Naive thymus-derived CD4-positive, alpha-beta T cell (primary cell): ENCODE data around the gene E4F1. TPM values are rescaled to one million over a fixed set of nuclear protein-coding genes. Genes with fewer than 3 reads are reported as not detected.
A peak's percentile ranks its signal among the peaks of the same experiment; 100 is the strongest.

ENCODE experiments used
- ATAC-seq: fragments of 150-1000 bp; cut with Tn5 transposase; 2 replicates; pipeline ENCODE4 v1.10.0; 2021; ENCODE audit warnings: mild to moderate bottlenecking, moderate library complexity
- CTCF ChIA-PET: fragments of 350-600 bp; sonication (Branson Sonifier 250); formaldehyde crosslinking; loops from one replicate; lab custom pipeline; 2021; ENCODE audit warnings: antibody characterized with exemption; lab: Charles Lee
- POLR2A ChIA-PET: fragments of 350-600 bp; sonication (Branson Sonifier 250); formaldehyde crosslinking; loops from one replicate; lab custom pipeline; 2021; ENCODE audit warnings: antibody characterized with exemption, inconsistent platforms; lab: Charles Lee
- DNase-seq, 9 donors: peaks; one replicate each; pipeline versions ENCODE4 v3.0.0 to v3.0.0-alpha.2; 2020 to 2022; ENCODE audit warnings: mixed read lengths in 1 of 9
- H3K27ac ChIP-seq: one replicate; pipeline ENCODE4 v1.7.0; 2013; ENCODE audit warnings: mild to moderate bottlenecking, low read depth, low read length, moderate library complexity
- H3K27me3 ChIP-seq, 2 donors: one replicate each; pipeline ENCODE4 v1.7.0; 2013; ENCODE audit warnings: low read length in 2 of 2, mild to moderate bottlenecking in 2 of 2, moderate library complexity in 2 of 2; ENCODE audit not compliant: control insufficient read depth in 2 of 2, insufficient read depth in 2 of 2
- H3K36me3 ChIP-seq, 3 experiments: 1 replicate in 2 of 3; 2 replicates in 1 of 3; pipeline ENCODE4 v1.7.0; 2013; ENCODE audit warnings: low read length in 3 of 3, mild to moderate bottlenecking in 3 of 3, moderate library complexity in 1 of 3; ENCODE audit not compliant: insufficient read depth in 3 of 3, control insufficient read depth in 2 of 3
- H3K4me1 ChIP-seq, 2 donors: one replicate each; pipeline ENCODE4 v1.7.0; 2013; ENCODE audit warnings: low read length in 2 of 2, mild to moderate bottlenecking in 2 of 2, moderate library complexity in 1 of 2; ENCODE audit not compliant: control insufficient read depth in 2 of 2, insufficient read depth in 2 of 2
- H3K4me3 ChIP-seq: 2 replicates; pipeline ENCODE4 v1.7.0; 2013; ENCODE audit warnings: mild to moderate bottlenecking, low read length
- H3K9me3 ChIP-seq, 3 experiments: 1 replicate in 2 of 3; 2 replicates in 1 of 3; pipeline ENCODE4 v1.7.0; 2013; ENCODE audit warnings: low read length in 3 of 3; ENCODE audit not compliant: control insufficient read depth in 2 of 3
- H3K27ac Mint-ChIP-seq, 9 donors: one replicate each; pipeline ENCODE4 v1.8.0; 2020 to 2022; ENCODE audit warnings: mixed read lengths in 9 of 9, mild to moderate bottlenecking in 8 of 9, moderate library complexity in 5 of 9, inconsistent platforms in 2 of 9
- H3K27me3 Mint-ChIP-seq, 5 donors: one replicate each; pipeline ENCODE4 v1.8.0; 2021 to 2022; ENCODE audit warnings: mixed read lengths in 5 of 5, mild to moderate bottlenecking in 1 of 5
- H3K36me3 Mint-ChIP-seq, 5 donors: one replicate each; pipeline ENCODE4 v1.8.0; 2020 to 2022; ENCODE audit warnings: mixed read lengths in 5 of 5, mild to moderate bottlenecking in 3 of 5, inconsistent platforms in 1 of 5
- H3K4me1 Mint-ChIP-seq, 7 donors: one replicate each; pipeline ENCODE4 v1.8.0; 2020 to 2022; ENCODE audit warnings: mixed read lengths in 7 of 7, mild to moderate bottlenecking in 3 of 7, inconsistent platforms in 1 of 7
- H3K4me3 Mint-ChIP-seq, 10 donors: one replicate each; pipeline ENCODE4 v1.8.0; 2020 to 2022; ENCODE audit warnings: mild to moderate bottlenecking in 10 of 10, mixed read lengths in 10 of 10, moderate library complexity in 6 of 10, inconsistent platforms in 2 of 10
- H3K9me3 Mint-ChIP-seq, 11 donors: one replicate each; pipeline ENCODE4 v1.8.0; 2020 to 2022; ENCODE audit warnings: mixed read lengths in 11 of 11, mild to moderate bottlenecking in 4 of 11, inconsistent platforms in 1 of 11, moderate library complexity in 1 of 11
- intact Hi-C, 2 donors: fragments of 100-400 bp; cut with micrococcal nuclease; formaldehyde crosslinking; loops; one replicate each; pipeline ENCODE4 v1.15.1; 2023
- polyA plus RNA-seq, 2 donors: library from polyadenylated mRNA; unstranded; fragments of 300-500 nt; fragmentation: Illumina TruSeq; gene quantifications; one replicate each; pipeline ENCODE4 v1.2.3, GENCODE V29; 2021
- total RNA-seq, 6 experiments: library from RNA in 5 of 6; stranded (reverse) in 5 of 6; gene quantifications; 1 replicate in 5 of 6; 2 replicates in 1 of 6; pipeline ENCODE4 v1.2.3 and lab custom pipeline; 2021 to 2026

Gene E4F1
- total and polyA plus RNA-seq, 7 experiments from 2014 or later, result 12.6 to 45.6 (median 33.6) TPM

DNA sequence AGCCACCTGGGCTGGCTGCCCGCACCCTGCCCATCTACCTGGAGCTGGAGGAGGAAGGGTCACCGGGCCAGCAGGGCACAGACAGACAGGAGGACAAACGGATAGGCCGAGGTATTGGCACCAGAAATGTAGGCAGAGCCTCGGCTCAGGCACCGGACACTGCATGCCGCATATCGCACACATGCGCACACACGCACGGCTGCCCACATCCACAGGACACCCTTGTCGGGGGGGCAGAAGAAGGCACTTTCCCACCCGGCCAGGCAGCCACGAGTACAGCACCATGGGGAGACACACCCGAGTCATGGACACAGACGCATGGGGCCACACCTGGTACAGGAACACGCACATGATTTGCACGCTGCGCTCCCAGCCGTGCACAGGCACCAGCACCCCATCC is 41.4 kb upstream of the E4F1 start:
- CTCF ChIA-PET, result no interaction called here

DNA sequence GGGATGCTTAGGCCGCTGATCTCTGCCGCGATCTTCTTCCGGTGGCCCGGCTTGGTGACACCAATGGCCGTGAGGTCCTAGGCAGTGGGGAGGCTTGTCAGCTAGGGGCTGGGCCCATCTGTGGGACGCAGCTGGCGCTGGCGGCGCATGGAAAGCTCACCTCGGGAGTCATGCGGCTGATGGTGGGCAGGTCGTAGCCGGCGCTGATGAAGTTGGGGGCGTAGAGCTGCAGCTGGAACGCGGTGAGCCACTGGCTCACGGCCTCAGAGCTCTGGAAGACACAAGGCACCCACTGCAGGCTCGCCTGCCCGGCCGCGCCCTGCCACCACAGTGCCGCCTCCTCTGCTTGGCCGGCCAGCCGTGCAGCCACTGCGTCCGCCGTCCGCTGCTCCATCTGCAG is 39.7 kb upstream of the E4F1 start:
- DNase-seq (no peak), ATAC-seq (no peak)
- H3K4me1 Mint-ChIP-seq, result peaks cover 0 to 2% (median 0%) of the 10 kb centered on the region in 7 donors
- Histone ChIP-seq H3K27ac (no peak overlapping the region), H3K4me1 (no peaks in the 10 kb centered on the region), H3K9me3 (no peaks in the 10 kb centered on the region), H3K4me3 (no peak overlapping the region), H3K27me3 (no peaks in the 10 kb centered on the region), H3K36me3 (no peaks in the 10 kb centered on the region)
- ChIA-PET POLR2A (no interaction called here), CTCF (no interaction called here)
- no peaks in the 10 kb centered on the region for H3K36me3 Mint-ChIP-seq
- peaks cover 0 to 2% (median 0%) of the 10 kb centered on the region in 11 donors for H3K9me3 Mint-ChIP-seq
- no peak overlapping the region for H3K27ac Mint-ChIP-seq
- H3K4me3 Mint-ChIP-seq, result no peak overlapping the region
- intact Hi-C loops, result no loop called here
- no peaks in the 10 kb centered on the region for H3K27me3 Mint-ChIP-seq

More for the DNA sequence above, 41.4 kb upstream of the E4F1 start:
- no peak overlapping the region for H3K4me3 ChIP-seq
- peaks cover 0 to 2% (median 0%) of the 10 kb centered on the region in 11 donors for H3K9me3 Mint-ChIP-seq
- peaks cover 0 to 2% (median 0%) of the 10 kb centered on the region in 7 donors for H3K4me1 Mint-ChIP-seq
- peaks cover 0 to 8% (median 0%) of the 10 kb centered on the region in 3 experiments for H3K36me3 ChIP-seq
- H3K27me3 ChIP-seq, result no peaks in the 10 kb centered on the region
- H3K27ac ChIP-seq, result no peak overlapping the region
- H3K27ac Mint-ChIP-seq, result no peak overlapping the region
- no peak for ATAC-seq
- no peaks in the 10 kb centered on the region for H3K27me3 Mint-ChIP-seq
- intact Hi-C loops, result no loop called here
- peaks cover 0 to 1% (median 0%) of the 10 kb centered on the region in 5 donors for H3K36me3 Mint-ChIP-seq
- H3K9me3 ChIP-seq, result no peaks in the 10 kb centered on the region
- DNase-seq, result no peak
- POLR2A ChIA-PET, result no interaction called here
- no peaks in the 10 kb centered on the region for H3K4me1 ChIP-seq
- no peak overlapping the region for H3K4me3 Mint-ChIP-seq

DNA sequence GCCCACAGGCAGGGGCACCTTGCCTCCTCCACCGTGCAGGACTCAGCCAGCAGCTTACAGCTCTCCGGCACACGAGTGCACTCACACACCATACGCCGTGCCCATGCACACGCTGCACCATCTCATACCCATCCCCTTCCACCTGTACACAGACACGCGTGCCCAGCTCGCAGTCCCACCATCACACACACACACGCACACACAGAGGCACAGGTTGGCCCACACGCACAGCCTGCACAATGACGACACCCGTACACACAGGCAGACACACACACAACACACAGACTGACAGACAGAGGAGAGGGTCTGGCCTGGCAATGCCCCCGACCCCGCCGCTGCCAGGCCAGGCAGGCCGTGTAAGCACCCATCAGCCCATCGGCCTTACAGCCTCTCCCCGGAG is 39.0 kb upstream of the E4F1 start:
- intact Hi-C loops, result no loop called here
- H3K4me1 Mint-ChIP-seq, result peaks cover 0 to 2% (median 0%) of the 10 kb centered on the region in 7 donors
- POLR2A ChIA-PET, result no interaction called here

DNA sequence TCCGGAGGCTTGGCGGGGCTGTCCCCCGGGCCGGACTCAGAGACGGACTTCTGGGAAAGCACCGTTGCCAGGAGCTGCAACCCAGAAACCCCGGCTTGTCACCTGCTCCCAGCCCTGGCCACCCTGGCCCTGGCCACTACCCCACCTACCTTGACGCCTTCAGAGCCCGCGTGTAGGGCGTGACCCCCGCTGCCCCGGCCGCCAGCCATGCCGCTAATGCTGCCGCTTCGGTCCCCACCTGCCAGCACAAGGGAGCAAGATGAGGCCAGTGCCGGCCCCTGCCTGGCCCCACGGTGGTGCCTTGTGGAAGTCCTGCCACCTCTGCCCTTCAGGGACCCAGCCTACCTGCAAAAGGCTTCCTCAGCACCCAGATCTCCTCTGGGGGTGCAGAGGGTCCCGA is 38.4 kb upstream of the E4F1 start:
- POLR2A ChIA-PET, result no interaction called here
- Mint-ChIP-seq H3K36me3 (no peaks in the 10 kb centered on the region), H3K27ac (no peak overlapping the region), H3K9me3 (peaks cover 0 to 2% (median 0%) of the 10 kb centered on the region in 11 donors), H3K4me1 (peaks cover 0 to 2% (median 0%) of the 10 kb centered on the region in 7 donors), H3K27me3 (no peaks in the 10 kb centered on the region), H3K4me3 (no peak overlapping the region)
- H3K27ac ChIP-seq, result no peak overlapping the region
- H3K27me3 ChIP-seq, result no peaks in the 10 kb centered on the region
- no peak for DNase-seq
- no peaks in the 10 kb centered on the region for H3K36me3 ChIP-seq
- intact Hi-C loops, result no loop called here
- H3K4me1 ChIP-seq, result no peaks in the 10 kb centered on the region
- CTCF ChIA-PET, result interaction anchor here (0.6 kb wide), 1 partner anchor 10 kb away, joined by 3 read pairs; no protein-coding TSS in a partner anchor
- ATAC-seq, result no peak
- no peaks in the 10 kb centered on the region for H3K9me3 ChIP-seq
- no peak overlapping the region for H3K4me3 ChIP-seq

More for the DNA sequence above, 39.0 kb upstream of the E4F1 start:
- DNase-seq (no peak), ATAC-seq (peak; percentile 14)
- Mint-ChIP-seq H3K27ac (no peak overlapping the region), H3K9me3 (peaks cover 0 to 2% (median 0%) of the 10 kb centered on the region in 11 donors), H3K27me3 (no peaks in the 10 kb centered on the region), H3K4me3 (no peak overlapping the region), H3K36me3 (no peaks in the 10 kb centered on the region)
- Histone ChIP-seq H3K36me3 (no peaks in the 10 kb centered on the region), H3K4me3 (no peak overlapping the region), H3K4me1 (no peaks in the 10 kb centered on the region), H3K27ac (no peak overlapping the region), H3K9me3 (no peaks in the 10 kb centered on the region), H3K27me3 (no peaks in the 10 kb centered on the region)
- CTCF ChIA-PET, result no interaction called here

DNA sequence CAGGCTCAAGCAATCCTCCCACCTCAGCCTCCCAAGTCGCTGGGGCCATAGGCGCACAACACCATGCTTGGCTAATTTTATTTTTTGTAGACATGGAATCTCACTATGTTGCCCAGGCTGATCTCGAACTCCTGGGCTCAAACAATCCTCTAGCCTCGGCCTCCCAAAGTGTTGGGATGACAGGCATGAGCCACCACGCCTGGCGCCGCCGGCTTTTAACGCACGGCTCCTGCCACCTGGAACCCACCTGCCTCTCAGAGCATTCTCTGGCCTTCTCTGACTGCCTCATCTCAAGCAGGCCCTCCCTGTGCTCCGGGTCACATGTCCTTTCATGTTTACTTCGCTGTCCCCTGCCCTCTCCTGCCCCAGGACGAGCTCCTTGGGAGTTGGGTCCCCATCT is 37.3 kb upstream of the E4F1 start:
- DNase-seq, result no peak
- no peaks in the 10 kb centered on the region for H3K4me1 ChIP-seq
- Mint-ChIP-seq H3K9me3 (peaks cover 0 to 2% (median 0%) of the 10 kb centered on the region in 11 donors), H3K27me3 (no peaks in the 10 kb centered on the region), H3K27ac (no peak overlapping the region), H3K4me3 (no peak overlapping the region), H3K36me3 (no peaks in the 10 kb centered on the region), H3K4me1 (peaks cover 0 to 2% (median 0%) of the 10 kb centered on the region in 7 donors)
- no peaks in the 10 kb centered on the region for H3K36me3 ChIP-seq
- H3K27me3 ChIP-seq, result no peaks in the 10 kb centered on the region
- no peak overlapping the region for H3K4me3 ChIP-seq
- no peaks in the 10 kb centered on the region for H3K9me3 ChIP-seq
- intact Hi-C loops, result no loop called here
- ChIA-PET CTCF (no interaction called here), POLR2A (no interaction called here)
- no peak overlapping the region for H3K27ac ChIP-seq
- ATAC-seq, result no peak

DNA sequence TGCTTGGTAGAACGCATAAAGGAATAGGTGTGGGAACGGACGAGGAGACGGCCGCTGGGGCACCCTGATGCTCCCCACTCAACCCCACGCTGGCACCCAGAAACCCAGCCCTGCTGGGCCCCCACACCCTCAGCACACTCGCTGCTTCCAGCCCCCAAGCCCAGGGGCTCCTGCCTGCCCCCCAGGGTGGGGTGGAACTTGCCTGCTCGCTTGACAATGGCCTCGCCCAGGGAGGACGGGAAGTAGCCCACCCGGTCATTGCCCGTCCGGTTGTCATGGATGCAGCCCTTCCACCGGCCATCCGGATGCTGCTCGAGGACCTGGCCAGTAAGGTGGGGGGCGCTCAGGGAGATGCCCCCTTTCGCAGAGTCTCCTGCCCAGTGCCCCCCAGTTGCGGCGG is 36.9 kb upstream of the E4F1 start:
- H3K27ac Mint-ChIP-seq, result no peak overlapping the region
- Histone ChIP-seq H3K27me3 (no peaks in the 10 kb centered on the region), H3K4me1 (no peaks in the 10 kb centered on the region), H3K4me3 (no peak overlapping the region), H3K36me3 (no peaks in the 10 kb centered on the region), H3K27ac (no peak overlapping the region), H3K9me3 (no peaks in the 10 kb centered on the region)
- intact Hi-C loops, result no loop called here
- no peaks in the 10 kb centered on the region for H3K36me3 Mint-ChIP-seq
- H3K27me3 Mint-ChIP-seq, result no peaks in the 10 kb centered on the region
- H3K4me3 Mint-ChIP-seq, result no peak overlapping the region
- ChIA-PET CTCF (no interaction called here), POLR2A (no interaction called here)
- ATAC-seq (no peak), DNase-seq (no peak)
- H3K4me1 Mint-ChIP-seq, result peaks cover 0 to 2% (median 0%) of the 10 kb centered on the region in 7 donors
- H3K9me3 Mint-ChIP-seq, result peaks cover 0 to 2% (median 0%) of the 10 kb centered on the region in 11 donors

DNA sequence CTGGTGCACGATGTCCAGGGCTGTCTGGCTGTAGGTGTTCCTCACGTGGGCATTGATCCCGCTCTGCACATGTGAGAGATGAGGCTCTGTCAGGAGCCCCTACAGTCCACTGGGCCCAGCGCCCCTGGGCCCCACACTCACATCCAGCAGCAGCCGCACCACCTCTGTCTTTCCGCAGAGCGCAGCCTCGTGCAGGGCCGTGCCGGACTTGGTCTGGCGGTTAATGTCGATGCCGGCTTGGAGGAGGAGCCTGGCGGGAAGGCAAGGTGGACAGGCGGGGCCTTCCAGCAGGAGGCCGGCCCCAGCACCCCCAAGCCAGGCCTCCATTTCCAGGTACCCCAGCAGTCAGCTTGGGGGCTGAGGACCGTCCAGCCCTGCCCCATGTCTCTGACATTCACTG is 36.2 kb upstream of the E4F1 start:
- POLR2A ChIA-PET, result no interaction called here
- Histone ChIP-seq H3K27ac (no peak overlapping the region), H3K4me1 (no peaks in the 10 kb centered on the region), H3K9me3 (no peaks in the 10 kb centered on the region), H3K4me3 (no peak overlapping the region), H3K36me3 (no peaks in the 10 kb centered on the region), H3K27me3 (no peaks in the 10 kb centered on the region)
- ATAC-seq (no peak), DNase-seq (no peak)
- H3K4me1 Mint-ChIP-seq, result peaks cover 0 to 2% (median 0%) of the 10 kb centered on the region in 7 donors
- CTCF ChIA-PET, result interaction anchor here (0.7 kb wide), 1 partner anchor 21 kb away, joined by 3 read pairs; no protein-coding TSS in a partner anchor
- peaks cover 0 to under 1% (median 0%) of the 10 kb centered on the region in 11 donors for H3K9me3 Mint-ChIP-seq
- H3K36me3 Mint-ChIP-seq, result no peaks in the 10 kb centered on the region
- H3K27ac Mint-ChIP-seq, result no peak overlapping the region
- H3K27me3 Mint-ChIP-seq, result no peaks in the 10 kb centered on the region
- intact Hi-C loops, result no loop called here
- no peak overlapping the region for H3K4me3 Mint-ChIP-seq
